NCI-H526 (cell line): ENCODE measurements around the gene COL13A1.

ENCODE experiments used
- DNase-seq, 2 experiments: peaks; one replicate each; lab custom pipeline; 2025; lab: John Stamatoyannopoulos, UW

COL13A1 gene

DNA sequence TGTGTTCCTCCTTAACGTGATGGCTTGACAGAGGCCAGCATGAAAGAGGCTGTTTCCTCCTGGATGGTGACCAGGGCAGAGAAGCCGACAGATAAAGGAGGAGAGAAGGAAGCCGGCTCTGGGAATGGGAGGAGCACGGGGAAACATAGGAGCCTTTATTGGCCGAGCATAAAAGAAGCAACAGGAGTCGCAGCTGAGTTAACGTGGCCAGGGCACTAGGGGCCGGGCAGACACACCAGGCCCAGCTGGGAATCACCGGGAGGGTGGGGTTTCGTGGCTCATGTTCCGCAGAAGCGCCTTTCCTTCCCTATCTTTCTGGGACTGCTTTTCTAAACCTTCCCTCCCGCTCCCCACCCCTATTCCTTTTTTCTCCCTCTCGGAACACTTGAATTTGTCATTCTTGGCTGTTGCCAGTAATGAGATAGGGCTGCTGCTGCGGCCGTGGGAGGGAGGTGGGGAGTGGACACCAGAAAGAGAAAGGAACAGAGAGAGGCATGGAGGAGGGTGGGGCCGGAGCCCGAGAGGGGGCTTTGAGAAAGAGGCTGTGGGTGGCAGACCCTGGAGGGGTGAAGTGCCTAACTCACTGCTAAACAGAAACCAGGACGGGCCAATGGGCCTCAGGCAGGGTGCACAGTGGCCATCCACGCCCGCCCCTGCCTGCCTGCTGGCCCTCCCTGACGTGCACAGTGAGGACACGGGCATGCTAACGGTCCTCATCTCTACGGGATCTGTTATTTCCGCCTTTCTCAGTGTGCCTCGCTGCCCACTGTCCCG is 65.2 kb downstream of the COL13A1 start:
- peak; percentile 27 to 67 for DNase-seq

DNA sequence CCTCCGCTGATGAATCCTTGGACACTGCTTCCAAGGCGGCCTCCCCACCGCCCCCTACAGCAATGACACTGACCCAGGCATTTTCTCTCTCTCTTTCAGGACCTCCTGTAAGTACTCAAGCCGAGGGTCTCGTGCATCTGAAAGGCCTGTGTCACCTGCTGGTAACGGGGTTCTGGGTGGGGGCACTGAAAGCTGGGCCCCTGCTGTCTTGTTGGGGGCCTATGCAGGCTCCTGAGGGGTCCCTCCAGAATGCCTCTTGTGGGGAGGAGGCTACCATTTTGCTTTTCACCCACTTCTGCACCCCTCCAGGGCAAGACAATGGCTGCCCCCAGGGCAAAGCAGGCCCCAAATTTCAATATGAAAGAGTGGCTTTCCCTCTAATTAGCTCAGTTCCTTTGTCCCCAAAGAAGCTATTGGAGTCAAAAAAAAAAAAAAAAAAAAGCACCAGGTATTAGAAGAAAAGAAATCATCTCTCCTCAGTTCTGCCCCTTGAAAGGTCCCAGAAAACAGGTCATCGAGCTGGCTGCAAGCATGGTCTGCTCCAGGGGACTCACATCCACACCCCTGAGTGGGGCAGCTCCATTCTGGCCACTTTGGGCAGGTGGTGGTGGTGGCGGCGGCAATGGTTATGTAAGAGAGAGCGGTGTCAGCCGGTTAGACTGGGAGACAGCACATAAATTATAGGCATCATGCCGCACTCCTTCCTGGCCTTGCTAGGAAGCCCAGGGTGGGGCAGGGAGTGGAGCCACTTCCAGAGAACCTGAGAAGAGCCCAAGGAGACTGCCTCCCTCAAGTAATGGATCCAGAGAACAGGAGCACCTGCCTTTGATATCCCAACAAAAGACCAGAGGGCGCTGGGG is 66.2 kb downstream of the COL13A1 start:
- no peak for DNase-seq

DNA sequence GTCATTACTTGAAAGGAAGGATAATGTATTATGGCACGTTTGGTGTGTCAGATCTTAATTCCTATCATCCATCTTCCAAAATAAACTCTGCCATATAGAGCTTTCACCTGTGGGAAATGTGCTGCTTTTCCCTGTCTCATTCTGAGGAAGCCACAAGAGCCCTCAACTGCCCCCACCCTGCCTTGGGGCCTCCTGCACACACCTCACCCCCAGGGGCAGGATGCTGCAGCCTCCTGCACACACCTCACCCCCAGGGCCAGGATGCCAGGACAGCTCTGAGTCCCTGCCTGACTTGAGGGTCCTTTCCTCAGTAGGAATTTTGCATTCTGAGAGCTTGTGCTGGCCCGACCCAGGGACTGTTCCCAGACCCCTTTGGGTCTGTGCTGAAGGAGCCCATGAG is 67.1 kb downstream of the COL13A1 start:
- DNase-seq: no peak

DNA sequence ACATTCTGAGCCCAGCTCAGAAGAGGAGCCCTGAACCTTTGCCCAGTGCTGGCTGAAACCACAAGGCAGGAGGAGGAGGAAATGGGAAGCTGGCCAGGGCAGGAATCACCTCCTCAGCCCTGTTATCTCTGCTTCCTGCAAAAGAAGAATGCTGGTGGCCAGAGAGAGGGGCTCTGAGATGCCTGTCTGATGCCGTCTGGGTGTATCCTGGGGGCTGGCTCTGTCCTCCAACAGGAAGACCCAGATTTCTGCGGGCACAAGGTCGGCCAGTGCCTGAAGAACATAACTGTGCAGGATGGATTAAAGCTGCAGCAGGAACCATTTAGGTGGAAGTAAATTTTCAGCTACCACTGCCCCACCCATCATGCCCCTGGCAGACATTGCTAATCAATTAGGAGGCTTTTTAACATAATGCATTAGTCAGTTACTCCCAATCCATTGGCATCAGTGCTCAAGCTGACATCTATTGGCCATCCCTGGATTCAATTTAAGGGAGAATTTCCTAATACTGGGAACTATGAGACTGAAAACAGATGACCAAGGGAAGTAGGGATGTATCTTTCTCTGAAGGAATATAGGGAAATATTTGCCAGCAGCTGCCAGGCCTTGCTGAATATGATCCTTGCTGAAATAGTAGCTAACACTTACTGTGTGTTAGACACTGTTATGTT is 67.7 kb downstream of the COL13A1 start:
- no peak for DNase-seq

DNA sequence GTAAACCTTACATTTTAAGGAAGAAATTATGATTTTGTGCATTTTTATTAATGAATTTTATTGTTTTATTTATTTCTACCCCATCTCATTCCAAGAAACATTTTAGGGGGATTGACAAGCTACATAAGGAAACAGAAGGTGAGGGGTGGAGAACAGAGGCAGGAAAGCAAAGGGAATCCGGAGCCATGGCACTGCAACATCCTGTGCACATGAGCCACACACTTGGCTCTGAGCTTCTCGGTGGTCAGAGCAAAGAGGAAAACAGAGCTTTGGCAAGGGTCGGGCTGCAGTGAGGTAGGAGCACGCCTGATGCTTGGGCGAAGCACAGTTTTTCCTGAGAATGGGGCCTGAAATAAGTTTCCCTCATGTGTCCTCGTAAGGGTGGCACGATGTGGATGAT is 68.9 kb downstream of the COL13A1 start:
- no peak for DNase-seq

DNA sequence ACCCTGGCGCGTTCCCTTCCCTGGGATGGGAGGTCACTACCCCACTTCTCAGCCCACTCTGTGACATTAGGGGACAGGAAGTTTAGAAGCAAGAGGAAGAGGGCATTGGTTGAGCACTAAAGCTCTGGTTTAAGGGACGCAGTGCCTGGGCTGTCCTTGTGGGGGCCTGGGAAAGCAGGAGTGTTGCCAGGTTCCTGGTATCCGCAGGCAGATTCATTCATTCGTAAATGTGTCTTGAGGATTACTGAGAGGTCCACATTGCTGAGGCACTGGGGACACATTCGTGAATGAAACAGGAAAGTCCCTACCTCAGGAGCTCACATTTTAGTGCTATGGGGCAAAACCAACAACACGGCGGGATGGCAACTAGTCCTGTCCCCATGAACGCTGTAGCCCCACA is 69.4 kb downstream of the COL13A1 start:
- no peak for DNase-seq

DNA sequence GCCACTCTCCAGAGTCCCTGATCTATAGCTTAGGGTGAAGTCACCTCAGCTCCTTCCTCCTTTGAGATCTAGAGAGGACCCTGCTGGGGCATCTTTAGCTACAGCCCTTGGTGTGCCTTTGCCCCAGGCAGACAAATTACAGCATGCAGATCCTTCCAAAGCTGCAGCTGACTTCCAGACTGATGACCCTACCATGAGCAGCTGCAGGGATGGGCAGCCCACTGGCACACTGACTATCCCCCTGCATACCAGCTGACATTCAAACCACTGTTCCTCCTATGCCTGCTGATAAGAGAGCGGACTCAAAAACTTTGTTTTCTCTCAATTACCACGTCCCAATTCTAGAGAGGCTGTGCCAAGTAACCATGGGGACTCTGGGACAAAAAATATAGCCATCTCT is 70.6 kb downstream of the COL13A1 start:
- no peak for DNase-seq

DNA sequence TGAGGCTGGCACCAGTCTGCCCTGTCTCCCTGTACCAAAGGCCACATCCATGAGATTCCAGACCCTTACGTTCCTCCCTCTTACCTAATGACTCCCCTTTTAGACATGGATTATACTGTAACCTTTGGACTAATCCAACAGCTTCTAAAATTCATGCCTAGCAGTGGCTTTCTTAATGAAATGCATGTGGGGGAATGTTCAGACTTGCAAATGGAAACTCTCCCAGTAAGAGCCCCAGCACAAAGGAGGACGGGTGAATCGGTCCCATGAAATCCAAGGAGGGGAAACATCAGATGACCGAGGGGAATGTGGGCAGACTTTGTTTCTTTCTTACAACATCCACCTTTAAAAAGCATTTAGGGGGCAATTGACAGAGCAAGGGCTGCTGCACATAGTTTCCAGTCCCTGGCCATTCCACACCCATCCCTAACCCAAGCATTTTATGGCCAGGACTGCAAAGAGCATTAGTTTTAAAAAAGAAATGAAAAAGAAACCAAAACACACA is 71.5 kb downstream of the COL13A1 start:
- DNase-seq: no peak

DNA sequence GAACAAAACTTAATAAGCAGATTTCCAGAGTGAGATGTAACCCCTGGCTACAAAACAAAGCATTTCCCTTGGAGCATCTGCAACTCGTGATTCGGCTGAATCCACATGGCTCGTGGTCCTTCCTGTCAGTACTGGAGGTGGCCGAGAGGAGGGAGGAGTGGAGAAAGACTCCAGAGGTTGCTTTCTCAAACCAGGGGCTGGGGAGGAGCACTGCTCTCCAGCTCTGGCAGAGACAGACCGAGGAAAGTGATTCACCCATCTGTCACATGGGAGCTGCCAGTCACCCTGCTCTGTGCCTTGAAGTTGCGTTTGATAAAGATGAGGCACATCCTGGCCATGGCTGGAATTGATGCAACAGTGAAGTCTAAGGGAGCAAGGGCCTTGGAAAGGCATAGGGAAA is 72.7 kb downstream of the COL13A1 start:
- no peak for DNase-seq

DNA sequence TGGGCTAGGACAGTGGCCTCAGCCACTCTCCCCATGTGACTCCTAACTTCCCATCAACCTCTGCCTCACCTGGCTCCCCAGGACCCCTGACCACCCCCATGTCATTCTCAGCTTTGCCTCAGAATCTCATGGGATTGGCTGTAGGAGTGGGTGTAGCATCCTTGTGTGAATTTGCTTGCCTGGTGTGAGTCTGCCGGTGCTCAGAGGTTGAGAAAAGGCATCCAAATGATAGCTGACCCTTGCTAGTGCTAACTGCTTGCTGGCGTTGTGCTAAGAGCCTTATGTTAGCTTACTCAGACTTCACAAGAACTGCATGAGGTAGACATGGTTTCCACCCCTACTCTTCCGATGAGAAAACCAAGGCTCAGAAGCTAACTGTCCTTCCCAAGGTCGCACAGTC is 74.2 kb downstream of the COL13A1 start:
- DNase-seq: no peak

DNA sequence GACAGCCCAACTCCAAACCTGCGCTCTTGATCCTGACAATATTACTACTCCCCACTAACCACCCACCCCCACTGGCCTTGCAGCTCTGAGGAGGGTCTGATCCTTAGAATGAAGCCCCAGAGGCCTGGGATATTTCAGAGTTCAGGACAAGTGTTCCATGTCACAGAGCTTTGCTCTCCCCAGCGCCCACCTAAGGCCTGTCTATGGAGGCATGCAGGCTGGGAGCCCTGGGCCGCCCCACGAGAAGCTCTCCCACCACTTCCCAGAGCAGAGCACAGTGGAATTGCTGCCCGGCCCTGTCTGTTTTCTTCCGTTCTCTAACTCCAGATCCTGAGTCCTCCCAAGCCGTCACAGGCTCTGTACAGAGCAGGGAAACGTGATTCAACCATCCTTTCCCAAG is 74.6 kb downstream of the COL13A1 start:
- no peak for DNase-seq

DNA sequence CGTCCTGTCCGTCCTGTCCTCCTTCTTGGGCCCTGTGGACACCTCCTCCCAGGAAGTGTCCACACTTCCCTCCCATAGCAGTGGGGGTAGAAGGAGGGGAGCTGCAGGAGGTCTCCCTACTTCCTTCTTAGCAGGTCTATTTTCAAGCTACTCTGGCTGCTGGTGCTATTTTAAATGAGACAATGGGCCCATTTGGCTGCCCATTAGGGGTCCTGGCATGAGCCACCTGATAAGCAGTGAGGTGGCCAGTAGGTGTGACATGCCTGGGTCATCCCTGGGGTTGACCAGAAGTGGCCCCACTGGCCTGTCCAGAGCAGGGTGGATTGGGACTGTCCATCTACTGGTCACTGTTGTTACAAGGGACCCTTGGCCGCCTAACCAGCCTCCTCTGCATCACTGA is 75.2 kb downstream of the COL13A1 start:
- no peak for DNase-seq

DNA sequence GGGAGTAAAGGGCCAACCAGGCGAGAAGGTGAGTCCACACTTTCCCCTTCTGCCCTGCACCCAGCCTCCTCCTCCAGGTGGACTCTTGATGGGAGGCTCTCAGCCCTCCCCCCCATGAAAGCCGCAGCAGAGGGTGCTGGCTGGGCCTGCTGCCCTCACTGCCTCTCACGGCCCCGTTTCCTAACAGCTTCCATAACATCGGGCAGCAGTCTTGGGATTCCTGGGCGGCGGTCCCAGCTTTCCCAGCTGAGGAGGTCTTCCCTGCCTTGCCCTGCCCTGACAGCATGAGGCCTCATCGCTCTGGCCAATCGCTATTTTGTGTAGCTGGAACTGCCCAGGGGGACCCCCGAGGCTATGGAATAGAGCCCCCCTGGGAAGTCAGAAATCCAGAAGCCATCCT is 76.3 kb downstream of the COL13A1 start:
- no peak for DNase-seq

DNA sequence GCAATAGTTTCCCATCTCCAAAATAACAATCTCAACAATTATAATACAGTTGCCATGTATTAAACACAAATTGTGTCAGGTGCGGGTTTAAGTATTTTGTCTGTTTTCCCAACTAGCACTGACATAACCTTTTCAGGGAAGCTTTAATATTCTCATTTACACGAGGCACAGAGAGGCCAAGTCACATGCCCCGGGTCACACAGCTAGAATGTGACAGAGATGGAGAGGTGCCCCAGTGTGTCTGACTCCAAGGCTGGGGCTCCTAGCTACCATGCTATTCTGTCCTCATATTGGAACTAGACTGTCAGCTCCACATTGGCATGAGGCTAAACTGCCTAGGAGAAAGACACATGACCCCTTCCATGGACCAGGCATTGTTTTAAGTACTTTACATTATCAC is 77.2 kb downstream of the COL13A1 start:
- no peak for DNase-seq

DNA sequence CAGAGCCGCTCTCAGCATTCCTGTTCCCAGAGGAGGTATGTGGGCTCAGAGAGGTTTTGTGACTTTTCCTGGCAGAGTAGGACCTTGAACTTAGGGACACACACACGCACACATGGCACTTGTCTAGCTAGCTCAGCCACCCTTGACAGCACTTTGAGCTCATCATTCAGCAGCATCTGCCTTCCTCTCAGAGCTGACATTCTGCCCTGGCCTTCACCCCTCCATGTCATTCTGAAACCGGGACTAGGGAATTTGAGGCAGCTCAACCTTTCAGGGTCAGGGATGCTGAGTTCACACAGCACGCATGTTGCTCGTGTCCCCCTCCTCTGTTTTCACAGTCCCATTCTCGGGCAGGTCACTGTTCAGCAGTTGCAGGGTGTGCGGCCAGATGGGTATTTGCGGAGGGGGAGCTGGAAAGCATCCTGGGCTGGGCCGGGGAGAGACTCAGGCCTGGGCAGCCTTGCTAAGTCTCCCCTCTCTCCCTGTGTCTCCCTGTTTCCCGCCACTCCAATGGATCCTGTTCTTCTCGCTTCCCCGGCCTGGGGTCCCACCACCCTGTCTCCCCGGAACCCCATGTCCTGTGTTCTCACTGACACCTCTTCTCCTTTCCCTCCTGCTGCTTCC is 78.0 kb downstream of the COL13A1 start:
- DNase-seq: no peak

DNA sequence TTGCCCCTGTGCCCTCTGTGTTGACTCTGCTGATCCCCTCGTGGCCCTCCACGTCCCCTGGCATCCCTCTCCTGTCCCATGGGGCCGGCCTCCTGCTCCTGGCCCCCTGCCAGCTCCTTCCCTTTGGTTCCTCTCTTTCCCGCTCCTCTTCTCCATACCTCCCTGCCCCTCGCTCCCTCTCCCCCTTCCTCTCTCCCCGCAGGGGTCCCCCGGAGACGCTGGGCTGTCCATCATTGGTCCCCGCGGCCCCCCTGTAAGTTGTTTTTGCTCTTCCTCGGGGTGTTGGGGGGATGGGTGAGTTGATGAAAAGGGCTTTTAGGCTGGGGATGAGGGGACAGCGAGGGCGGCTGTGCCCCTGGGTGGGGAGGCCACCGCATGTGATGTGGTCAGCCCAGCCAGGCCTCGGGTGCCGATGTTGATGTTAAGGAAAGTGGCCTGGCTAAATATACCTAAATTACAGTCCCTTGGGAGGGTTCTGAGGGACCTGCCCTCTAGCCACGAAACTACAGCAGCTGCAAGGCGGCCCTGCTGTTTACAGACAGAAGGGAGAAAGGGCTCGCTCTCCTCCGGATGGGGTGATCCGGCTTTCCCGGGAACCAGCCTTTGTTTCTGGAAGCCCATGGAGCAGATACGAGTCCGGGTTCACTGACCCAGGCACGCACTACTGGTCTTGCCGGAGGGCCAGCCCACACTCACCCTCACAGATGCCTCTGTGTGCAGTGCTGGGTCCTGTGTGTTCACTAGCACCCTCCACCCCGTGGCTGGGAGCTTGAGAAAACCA is 78.8 kb downstream of the COL13A1 start:
- DNase-seq: peak in 1 of 2 experiments; percentile 17

DNA sequence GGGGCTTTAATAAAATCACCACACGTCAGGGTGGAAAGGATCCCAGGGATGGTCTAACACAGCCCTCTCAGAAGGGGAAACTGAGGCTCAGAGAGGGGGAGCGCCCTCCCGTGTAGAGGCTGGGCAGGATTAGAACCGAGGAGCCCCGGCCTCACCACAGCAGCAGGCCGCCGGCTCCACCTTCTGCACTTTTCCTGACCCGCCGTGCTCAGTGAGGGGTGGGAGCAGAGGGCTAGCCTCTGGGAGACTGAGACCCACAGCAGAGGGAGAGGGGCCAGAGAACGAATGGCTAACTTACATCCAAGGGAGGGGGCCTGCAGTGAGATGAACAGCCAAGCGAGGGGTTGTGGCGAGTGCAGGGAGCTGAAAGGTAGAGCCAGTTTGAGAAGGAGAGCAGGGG is 79.5 kb downstream of the COL13A1 start:
- DNase-seq: no peak

DNA sequence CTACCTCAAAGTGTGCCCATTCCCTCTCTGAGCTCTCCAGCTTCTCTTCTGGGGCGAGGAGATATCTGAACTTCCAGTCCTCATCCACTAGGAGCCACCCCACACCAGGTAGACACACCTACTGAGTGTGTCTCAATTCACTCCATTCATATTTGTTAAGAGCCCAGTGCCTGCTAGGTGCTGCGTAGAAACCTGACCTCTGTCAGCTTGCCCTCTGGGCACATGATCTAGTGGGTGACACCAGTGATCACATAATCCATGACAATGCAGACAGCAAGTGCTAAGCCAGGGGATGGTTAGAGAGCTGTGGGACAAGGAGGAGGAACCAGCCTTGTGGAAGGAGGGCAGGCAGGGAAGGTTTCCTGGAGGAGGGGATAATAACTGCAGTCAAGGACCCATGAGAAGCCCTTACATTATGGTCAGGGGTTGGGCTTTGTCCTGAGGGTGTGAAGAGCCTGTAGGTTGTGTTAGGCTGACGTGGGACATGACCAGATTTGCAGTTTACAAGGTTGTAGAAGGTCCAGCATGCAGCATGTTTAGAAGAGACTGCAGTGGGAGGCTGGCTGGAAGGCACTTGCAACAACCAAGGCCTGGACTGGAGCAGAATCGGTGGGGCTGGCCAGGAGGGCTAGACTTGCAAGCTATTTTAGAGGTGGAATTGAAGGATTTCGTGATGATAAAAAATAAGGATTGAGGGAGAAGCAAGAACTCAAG is 81.8 kb downstream of the COL13A1 start:
- peak; percentile 21 to 65 for DNase-seq

DNA sequence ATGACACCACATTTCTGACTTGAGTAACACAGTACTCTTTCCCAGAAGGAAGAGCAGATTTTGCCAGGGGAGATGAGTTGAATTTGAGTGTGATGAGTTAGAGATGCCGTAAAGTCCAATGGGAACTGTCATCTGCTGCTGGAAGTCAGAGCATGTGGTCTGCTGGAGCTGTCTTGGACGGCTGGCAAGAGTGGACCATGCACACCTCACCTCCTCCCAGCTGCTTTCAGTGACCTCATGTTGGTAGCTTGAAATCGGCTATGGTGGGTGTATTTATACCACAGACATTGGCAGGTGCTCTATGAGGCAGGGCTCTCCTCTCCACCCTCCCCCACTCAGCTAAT is 82.3 kb downstream of the COL13A1 start:
- no peak for DNase-seq

DNA sequence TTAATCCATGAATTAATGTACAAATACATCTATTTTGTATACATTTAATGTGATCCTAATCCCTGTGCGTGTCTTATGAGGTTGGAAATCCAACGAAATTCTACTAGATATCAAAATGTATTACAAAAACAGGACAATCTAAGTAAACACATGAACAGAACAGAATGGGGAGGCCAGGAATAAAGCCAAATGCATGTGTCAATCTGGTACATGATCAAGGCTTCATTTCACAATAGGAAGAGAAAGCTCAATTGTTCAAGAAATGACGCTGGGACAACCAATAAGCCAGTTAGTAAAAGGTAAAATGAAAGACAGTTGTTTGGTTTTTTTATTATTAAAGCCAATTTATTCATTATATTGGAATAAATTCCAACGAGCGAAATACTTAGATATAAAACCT is 83.0 kb downstream of the COL13A1 start:
- DNase-seq: no peak
